OCI-LY7 (cell line): ENCODE measurements around the gene ZNF615.

Source experiments
- CTCF ChIP-seq: fragments of 200-600 bp; sonication (generic); conservative IDR thresholded peaks from 2 replicates; pipeline ENCODE4 v1.5.1; 2014; ENCODE audit warnings: mild to moderate bottlenecking, antibody characterized with exemption, low read length, moderate library complexity, mixed read lengths
- EZH2phosphoT487 ChIP-seq: fragments of 200-600 bp; sonication (generic); IDR thresholded peaks from 2 replicates; pipeline ENCODE4 v1.6.1; 2018; ENCODE audit warnings: low read depth, borderline replicate concordance, mild to moderate bottlenecking, mixed run types, antibody characterized with exemption, low read length, moderate library complexity, mixed read lengths

DNA sequence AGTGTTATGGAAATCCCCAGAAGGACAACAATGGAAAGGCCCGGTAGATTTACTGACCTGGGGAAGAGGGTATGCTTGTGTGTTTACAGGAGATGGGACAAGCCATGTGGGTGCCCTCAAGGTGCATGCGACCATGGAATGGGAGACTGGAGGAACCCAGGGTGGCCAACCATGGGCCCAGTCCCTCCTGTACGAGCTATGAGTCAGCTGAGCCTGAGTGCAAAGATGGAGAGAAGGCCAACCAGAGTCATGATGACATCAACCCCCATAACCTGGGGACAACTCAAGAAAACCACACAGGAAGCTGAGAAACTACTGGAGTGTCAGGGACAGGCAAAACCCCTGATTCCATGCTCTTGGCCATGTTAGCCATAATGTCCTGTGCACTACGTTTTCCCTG, 29.1 kb downstream of the ZNF615 start:
- TF ChIP-seq CTCF (no peak), EZH2phosphoT487 (no peak)
